Panc1 (cell line): ENCODE results near the gene ASNS. TPM values are rescaled to one million over a fixed set of nuclear protein-coding genes. Genes with fewer than 3 reads are reported as not detected.

Experiments
- ATAC-seq: fragments of 200-7000 bp; cut with Tn5 transposase; 2 replicates; pipeline ENCODE4 v1.9.1; 2020; ENCODE audit warnings: mild to moderate bottlenecking, moderate library complexity
- BruUV-seq: library from RNA; stranded (reverse); fragments of 400-500 nt; replicated peaks from 2 replicates; lab custom pipeline; 2021; lab: Mats Ljungman, UMichigan
- CTCF ChIA-PET: fragments of 300-600 bp; sonication (Branson Sonifier 250); formaldehyde crosslinking; loops from one replicate; lab custom pipeline; 2022; ENCODE audit warnings: antibody characterized with exemption; lab: Charles Lee
- POLR2A ChIA-PET: fragments of 300-600 bp; sonication (Branson Sonifier 250); formaldehyde crosslinking; loops from one replicate; lab custom pipeline; 2022; ENCODE audit warnings: antibody characterized with exemption; lab: Charles Lee
- DNase-seq: peaks from one replicate; pipeline ENCODE4 v3.0.0-alpha.2; 2010; ENCODE audit warnings: low read depth, low spot score
- H3K27ac ChIP-seq: 2 replicates; pipeline ENCODE4 v1.5.1; 2011; ENCODE audit warnings: mild to moderate bottlenecking, low read length, inconsistent platforms
- H3K27me3 ChIP-seq: fragments of 200-500 bp; sonication (Bioruptor generic); 2 replicates; pipeline ENCODE4 v1.6.0; 2014; ENCODE audit warnings: low read length, inconsistent platforms; ENCODE audit not compliant: control insufficient read depth, insufficient read depth
- H3K36me3 ChIP-seq: fragments of 200-500 bp; sonication (Bioruptor generic); 2 replicates; pipeline ENCODE4 v1.5.1; 2014; ENCODE audit warnings: inconsistent platforms, mild to moderate bottlenecking, low read length, moderate library complexity; ENCODE audit not compliant: control insufficient read depth, insufficient read depth
- H3K4me1 ChIP-seq: 2 replicates; pipeline ENCODE4 v1.5.1; 2011; ENCODE audit warnings: inconsistent platforms, mild to moderate bottlenecking, low read length, moderate library complexity; ENCODE audit not compliant: control insufficient read depth, insufficient read depth
- H3K4me3 ChIP-seq, 2 experiments: 2 replicates each; pipeline ENCODE4 v1.5.1; 2011 to 2012; ENCODE audit warnings: low read depth in 2 of 2, low read length in 2 of 2, mild to moderate bottlenecking in 2 of 2, inconsistent platforms in 1 of 2, moderate library complexity in 1 of 2
- H3K9me3 ChIP-seq: fragments of 200-500 bp; sonication (Bioruptor generic); 2 replicates; pipeline ENCODE4 v1.5.1; 2014; ENCODE audit warnings: low read depth, mild to moderate bottlenecking, inconsistent platforms, low read length, moderate library complexity; ENCODE audit not compliant: control insufficient read depth, insufficient read depth
- CTCF ChIP-seq: fragments of 450-650 bp; IDR thresholded peaks from 2 replicates; pipeline ENCODE4 v1.5.1; 2017; ENCODE audit warnings: mild to moderate bottlenecking
- POLR2AphosphoS5 ChIP-seq: IDR thresholded peaks from 2 replicates; pipeline ENCODE4 v1.6.1; 2012; ENCODE audit warnings: mild to moderate bottlenecking, low read depth, low read length, moderate library complexity
- REST ChIP-seq, 2 experiments: IDR thresholded peaks; 2 replicates each; pipeline ENCODE4 v1.6.1; 2011 to 2012; ENCODE audit warnings: low read depth in 2 of 2, control low read depth in 1 of 2, low read length in 1 of 2, mild to moderate bottlenecking in 1 of 2, moderate library complexity in 1 of 2; ENCODE audit not compliant: insufficient read depth in 1 of 2
- SIN3A ChIP-seq: IDR thresholded peaks from 2 replicates; pipeline ENCODE4 v1.6.1; 2012; ENCODE audit warnings: low read depth, mild to moderate bottlenecking, low read length, moderate library complexity, borderline replicate concordance; ENCODE audit not compliant: insufficient read depth
- TCF7L2 ChIP-seq: IDR thresholded peaks from 2 replicates; pipeline ENCODE4 v1.6.1; 2011; ENCODE audit warnings: mild to moderate bottlenecking, low read depth, low read length, inconsistent platforms
- in situ Hi-C: cut with HindIII; loops from 2 replicates; pipeline ENCODE4 v1.10.0; 2016; ENCODE audit warnings: low sequenced_read_pairs, low pct_unique_long_range_greater_than_20kb
- intact Hi-C: fragments of 100-400 bp; cut with micrococcal nuclease; formaldehyde crosslinking; loops from one replicate; pipeline ENCODE4 v1.10.0; 2022; ENCODE audit not compliant: unreplicated experiment
- total RNA-seq: library from RNA; stranded (reverse); gene quantifications from one replicate; pipeline ENCODE4 v1.2.1, GENCODE V29; 2021; ENCODE audit not compliant: unreplicated experiment

Gene ASNS
- total RNA-seq, 1 experiment from 2014 or later = 91.4 TPM

- H3K4me3 ChIP-seq = no peak overlapping the region
- DNase-seq = no peak
- no peak for ATAC-seq
- H3K27me3 ChIP-seq = peaks cover 7% of the 10 kb centered on the region; the same call in 1 of the 2 replicates
- intact Hi-C loops (loop anchor here (10.0 kb wide), 2 partner anchors 699 to 1929 kb away; no protein-coding TSS in a partner anchor), in situ Hi-C loops (no loop called here)
- no peak overlapping the region for H3K27ac ChIP-seq
- no TSS peak for BruUV-seq
- H3K9me3 ChIP-seq = no peaks in the 10 kb centered on the region
- H3K4me1 ChIP-seq = no peaks in the 10 kb centered on the region
- ChIA-PET CTCF (interaction anchor here (0.7 to 1.5 kb wide), 2 partner anchors 740 to 1765 kb away, joined by 3 to 7 read pairs; no protein-coding TSS in a partner anchor), POLR2A (no interaction called here)
- H3K36me3 ChIP-seq = no peaks in the 10 kb centered on the region
- TF ChIP-seq CTCF (peak; percentile 38; the same call in 1 of the 2 replicates), REST (IDR thresholded peaks at IDR 0.05; ENCODE audit: insufficient read depth in 1 of 2, low read depth in 2 of 2, low read length in 1 of 2) (no peak)
Observed at GRCh38 chr7:97844036-97844435, 28.2 kb downstream of the ASNS start.

GRCh38 chr7:97842772-97843345 is 29.3 kb downstream of the ASNS start:
- intact Hi-C loops (loop anchor here (10.0 kb wide), 2 partner anchors 698 to 1928 kb away; no protein-coding TSS in a partner anchor), in situ Hi-C loops (no loop called here)
- ChIA-PET POLR2A (no interaction called here), CTCF (no interaction called here)
- Histone ChIP-seq H3K9me3 (no peaks in the 10 kb centered on the region), H3K4me1 (no peaks in the 10 kb centered on the region), H3K4me3 (no peak overlapping the region), H3K27ac (no peak overlapping the region), H3K36me3 (no peaks in the 10 kb centered on the region), H3K27me3 (peaks cover 7% of the 10 kb centered on the region; the same call in 1 of the 2 replicates)
- no peak for ATAC-seq
- no peak for TF ChIP-seq CTCF
- TF ChIP-seq TCF7L2 = no peak
- TF ChIP-seq POLR2AphosphoS5 = no peak
- no peak for TF ChIP-seq SIN3A
- no peak for TF ChIP-seq REST (IDR thresholded peaks at IDR 0.05; ENCODE audit: insufficient read depth in 1 of 2, low read depth in 2 of 2, low read length in 1 of 2)
- no TSS peak for BruUV-seq
- DNase-seq = no peak
